NCI-H82 treated with DMSO at 0.1 percent for 48 hours (cell line): ENCODE results near the gene XRCC4.
A peak's percentile ranks its signal among the peaks of the same experiment; 100 is the strongest.

Experiments used
- DNase-seq: peaks from one replicate; lab custom pipeline; 2025; ENCODE audit not compliant: unreplicated experiment; lab: John Stamatoyannopoulos, UW

Gene XRCC4

GRCh38 chr5:83069096-83069799 lies 8.1 kb upstream of the XRCC4 start:
- no peak for DNase-seq

DNA sequence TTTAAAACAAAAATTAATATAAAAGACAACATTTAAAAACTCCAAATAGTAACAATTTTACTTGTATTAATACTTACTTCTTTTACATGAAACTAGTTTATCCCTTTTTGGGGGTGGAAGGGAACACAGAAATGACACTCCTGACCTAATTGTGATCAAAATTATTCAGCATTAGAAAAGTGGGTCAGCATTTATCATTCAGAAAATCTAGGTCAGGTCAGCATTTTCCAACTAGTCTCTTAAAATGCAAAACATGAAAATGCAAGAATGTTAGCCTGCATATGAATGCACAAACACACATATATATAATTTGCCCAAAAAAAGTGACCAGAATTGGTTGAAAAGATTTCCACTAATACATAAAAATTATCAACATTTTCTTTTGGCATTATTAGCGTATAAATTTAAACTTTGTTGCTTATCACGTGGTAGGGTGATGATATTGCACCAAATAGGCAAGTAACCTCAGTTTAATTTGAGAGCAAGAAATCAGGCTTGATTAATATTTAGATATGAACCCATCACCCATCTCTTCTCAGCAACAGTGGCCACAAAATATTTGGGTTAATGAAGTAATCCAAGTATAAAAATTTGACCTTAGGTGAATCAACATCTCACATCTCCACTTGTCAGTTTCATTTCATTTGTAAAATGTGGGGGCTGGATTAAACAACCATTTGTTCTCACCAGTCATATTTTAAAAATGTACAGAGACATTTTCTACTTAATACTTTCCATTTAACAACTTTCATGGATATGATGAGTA lies 5.9 kb upstream of the XRCC4 start:
- no peak for DNase-seq

DNA sequence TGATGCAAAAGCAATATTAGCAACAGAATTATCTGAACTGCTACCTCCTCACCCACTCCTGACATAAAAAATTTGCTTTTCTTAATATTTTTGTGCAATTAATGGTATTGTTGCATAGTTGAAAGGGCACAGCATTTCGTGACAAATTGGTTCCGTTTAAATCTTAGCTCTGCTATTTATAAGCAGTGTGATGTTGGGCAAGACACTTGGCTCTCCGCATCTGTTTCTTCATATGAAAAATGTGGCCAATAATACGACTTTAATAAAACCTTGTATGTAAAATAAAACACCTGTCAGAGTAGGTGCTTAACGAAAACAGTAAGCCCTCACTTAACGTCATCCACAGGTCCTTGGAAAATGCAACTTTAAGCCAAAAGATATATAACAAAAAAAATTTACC lies 4.4 kb upstream of the XRCC4 start:
- DNase-seq: no peak

DNA sequence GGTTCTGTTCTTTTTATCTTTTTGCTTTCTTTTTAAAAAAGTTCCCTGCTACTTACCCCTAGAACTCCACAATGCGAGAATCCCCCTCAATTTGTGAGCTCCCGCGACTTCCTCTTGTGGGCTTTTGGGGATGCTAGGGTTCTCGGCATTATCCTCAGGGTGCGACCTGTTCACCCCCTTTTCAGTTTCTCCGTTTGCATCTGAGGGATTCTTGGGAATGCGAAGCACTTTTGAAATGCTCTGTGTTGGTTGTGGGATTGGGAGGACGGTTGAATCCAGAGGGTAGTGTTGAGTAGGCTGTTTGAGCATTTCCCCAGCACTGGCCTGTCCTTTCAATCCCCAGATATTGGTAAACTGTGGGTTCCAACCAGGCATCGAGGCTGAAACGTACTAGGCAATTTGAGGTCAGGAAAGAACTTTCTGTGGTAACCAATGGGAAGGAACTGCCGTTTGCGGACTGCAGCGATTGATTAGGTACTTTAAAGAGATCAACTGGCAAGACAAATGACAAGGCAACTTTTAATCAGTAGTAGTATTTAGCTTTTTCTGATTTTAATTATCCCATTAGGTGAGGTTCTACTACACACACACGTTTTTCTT lies 415 bp downstream of the XRCC4 start:
- no peak for DNase-seq

GRCh38 chr5:83082750-83083149 lies 5.4 kb downstream of the XRCC4 start:
- DNase-seq: no peak

DNA sequence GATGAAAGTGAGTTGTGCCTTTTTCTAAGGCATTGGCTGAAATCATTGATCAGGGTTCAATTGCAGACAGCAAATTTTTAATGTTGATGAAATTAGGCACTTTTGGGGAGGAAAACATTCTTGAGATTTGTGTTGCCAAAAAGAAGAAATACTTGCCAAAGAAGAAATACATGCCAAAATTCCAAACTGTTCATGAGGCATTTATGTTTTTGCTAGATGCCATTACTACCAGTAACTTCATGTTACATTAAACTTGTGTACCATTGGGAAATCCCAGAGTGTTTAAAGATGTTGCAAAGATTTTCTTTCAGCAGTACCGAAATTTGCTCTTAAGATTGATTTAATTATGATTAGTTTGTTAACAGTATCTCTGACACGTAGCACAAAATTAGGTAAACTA lies 7.0 kb downstream of the XRCC4 start:
- DNase-seq: no peak

DNA sequence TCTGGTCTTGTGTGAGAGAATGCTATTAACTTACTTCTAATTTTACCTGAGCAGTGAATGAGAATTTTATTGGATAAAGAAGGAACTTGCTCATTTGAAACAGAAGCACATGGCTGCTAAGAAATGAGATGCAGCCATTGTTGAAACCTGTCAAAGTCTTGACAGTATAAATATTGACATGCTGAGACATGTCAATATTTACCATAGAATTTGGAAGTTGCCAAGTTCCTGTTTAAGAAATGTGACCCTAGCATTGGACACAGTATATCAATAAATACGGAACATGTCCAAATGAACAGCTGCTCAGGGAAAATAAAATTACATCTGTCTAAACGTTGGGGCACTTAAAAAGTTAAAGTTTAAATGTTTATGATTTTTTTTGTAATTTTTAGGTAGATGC lies 7.8 kb downstream of the XRCC4 start:
- no peak for DNase-seq

GRCh38 chr5:83090169-83090568 lies 12.8 kb downstream of the XRCC4 start:
- DNase-seq: no peak

DNA sequence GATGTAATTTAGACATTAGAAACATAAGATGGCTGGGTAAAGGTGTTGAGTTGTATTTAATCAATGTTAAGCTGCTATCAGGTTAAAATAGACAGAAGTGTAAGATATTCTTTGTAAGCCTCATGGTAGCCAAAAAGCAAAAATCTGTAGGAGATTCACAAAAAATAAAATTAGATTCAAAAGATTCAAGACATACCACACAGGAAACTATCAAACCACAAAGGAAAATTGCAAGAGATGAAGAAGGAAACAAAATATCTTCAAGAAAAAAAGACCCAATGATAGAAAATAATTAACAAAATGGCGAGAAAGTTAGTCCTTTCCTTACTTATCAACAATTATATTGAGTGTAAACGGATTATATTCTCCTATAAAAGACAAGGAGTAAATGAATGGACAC lies 15.3 kb downstream of the XRCC4 start:
- no peak for DNase-seq

GRCh38 chr5:83093692-83094091 lies 16.3 kb downstream of the XRCC4 start:
- DNase-seq: no peak

- no peak for DNase-seq
These were observed 18.0 kb downstream of the XRCC4 start for GRCh38 chr5:83095163-83095956.

DNA sequence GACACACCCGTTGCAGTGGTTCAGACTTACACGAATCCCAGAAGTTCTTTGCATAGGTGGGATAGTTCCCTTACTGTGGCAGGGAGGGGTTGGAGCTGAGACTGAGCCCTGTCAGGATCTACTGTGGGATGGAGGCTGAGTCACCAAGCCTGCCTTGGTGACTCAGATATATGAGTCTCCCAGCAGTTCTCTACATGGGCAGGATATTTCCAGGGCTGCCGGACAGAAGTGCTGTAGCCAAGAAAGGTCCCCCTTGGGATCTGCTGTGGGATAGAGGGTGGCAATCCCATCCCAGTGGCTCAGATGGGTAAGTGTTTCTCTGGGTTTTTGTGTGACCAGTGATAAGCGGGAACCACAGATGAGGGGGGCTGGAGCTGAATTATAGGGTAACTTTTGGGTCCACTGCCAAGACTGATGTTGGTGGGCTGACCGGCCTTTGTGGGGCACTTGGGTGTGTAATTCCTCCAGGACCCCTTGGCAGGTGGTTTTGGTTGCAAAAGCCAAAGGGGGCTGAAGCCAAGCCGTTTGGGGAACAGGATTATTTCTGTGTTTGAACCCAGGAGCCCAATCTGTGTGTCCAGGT lies 18.7 kb downstream of the XRCC4 start:
- no peak for DNase-seq

DNA sequence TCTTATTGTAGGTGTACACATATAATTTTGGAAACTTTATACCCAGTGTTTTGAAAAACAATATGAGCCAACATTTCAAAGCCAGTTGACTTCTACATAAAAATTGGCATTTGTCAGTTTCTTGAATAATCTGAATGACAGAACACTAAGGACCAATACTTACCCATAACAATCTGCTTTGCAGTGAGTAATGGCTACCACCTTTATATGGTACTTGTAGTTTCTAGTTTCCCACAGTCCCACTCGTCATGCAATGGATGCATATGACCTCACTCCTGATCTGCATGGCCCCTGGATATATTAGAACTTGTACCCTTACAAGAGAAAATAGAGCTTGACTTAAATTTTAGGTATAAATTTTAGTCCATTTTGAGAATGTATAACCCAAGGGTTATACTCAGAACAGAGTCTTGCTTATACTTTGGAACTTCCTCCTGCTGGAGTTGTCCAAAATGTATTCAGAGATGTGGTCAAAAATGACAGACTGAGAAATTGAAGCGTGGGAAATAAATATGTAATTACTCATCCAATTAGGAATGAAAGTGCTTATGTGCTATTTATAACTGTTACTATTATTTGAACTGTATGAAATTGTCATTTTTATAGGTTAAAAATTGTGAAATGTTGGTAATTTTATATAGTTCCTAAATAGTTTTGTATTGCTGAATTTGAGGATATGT lies 19.5 kb downstream of the XRCC4 start:
- no peak for DNase-seq

DNA sequence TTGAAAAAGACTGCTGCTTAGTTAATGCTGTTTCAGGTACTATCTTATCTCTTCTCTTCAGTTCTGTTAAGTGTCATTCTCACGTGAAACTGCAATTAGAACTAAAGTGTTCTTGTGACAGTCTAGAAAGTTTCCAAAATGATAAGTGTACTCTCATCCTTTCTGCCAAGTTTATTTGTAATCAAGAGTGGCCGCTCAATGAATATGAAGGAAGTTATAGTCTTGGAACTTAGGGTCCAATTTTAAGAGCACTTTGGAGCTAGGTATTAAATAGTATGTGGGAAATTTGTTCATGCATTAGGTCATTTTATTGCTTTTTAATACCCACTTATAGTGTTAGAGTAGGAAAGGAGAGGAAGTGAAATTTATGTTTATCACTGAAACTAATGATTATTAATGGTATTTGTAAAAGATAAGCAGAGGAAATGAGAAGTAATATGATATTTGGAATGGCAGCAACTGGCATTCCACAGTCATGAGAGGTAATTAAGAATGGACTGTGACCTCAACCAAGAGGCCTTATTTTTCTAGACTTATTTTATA lies 20.4 kb downstream of the XRCC4 start:
- DNase-seq: no peak

- DNase-seq: peak; percentile 72
These were observed 21.7 kb downstream of the XRCC4 start for GRCh38 chr5:83099001-83099400.

DNA sequence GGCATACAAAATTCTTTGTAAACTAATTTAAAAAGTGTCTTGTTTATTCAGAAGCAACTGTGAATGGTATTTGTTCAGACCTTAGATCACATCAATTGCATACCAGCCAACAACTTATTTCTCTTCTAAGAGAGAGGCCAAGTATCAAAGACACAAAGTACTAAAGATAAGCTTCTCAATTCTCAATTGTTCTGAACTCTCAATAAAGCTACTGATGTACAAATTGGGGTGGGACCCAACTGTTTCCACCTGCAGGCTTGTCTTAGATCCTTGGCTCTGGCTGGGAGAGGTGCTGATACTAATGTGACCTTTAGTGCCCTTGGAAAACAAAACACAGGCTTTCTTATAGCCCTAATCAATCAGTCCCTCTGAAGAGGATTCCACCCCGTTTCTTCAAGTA lies 22.1 kb downstream of the XRCC4 start:
- DNase-seq: no peak

DNA sequence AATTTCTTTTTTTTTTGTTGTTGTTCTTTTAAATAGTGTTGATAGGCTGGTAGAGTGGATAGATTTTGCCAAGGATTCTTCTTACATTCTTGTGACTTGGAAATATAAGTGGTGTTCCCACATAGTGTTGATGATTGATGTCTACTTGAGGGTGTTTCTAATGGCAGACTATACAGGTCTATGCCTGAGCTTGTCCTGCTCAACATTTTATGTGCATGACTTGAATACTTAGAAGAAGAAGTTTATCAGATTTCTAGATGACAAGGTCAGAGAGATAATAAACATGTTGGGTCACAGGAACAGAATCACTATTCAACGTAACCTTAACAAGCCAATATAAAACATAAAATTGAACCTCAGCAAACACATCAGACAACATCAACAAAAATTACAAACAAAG lies 24.2 kb downstream of the XRCC4 start:
- DNase-seq: no peak

DNA sequence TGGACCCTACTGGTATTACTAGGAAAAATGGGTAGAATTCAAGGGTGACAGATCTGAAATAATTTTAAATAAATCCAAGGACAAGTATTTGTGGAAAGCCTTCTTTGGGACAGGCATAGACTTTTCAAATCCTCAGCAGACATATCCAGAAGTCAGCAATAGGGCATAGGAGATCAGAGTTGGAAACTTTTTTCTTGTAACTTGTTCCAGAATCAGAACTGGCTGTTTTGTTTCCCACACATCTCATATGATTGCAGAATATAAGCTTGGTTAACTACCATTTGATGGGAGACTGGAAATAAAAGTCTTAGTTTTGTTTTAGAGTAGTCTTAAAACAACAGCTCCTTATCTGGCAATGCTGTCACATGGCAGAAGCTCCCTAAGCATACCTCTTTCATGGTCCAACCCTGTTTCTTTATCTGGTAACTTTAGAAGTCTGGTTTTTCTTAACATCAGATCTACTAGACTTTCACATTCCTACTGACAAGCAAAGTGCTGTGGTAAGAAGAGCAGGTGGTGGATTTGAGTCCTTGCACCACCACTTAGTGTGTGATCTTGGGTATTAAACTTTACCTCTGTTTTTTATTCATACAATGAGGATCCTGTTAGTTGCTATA lies 25.1 kb downstream of the XRCC4 start:
- DNase-seq: no peak

GRCh38 chr5:83104021-83104420 lies 26.7 kb downstream of the XRCC4 start:
- DNase-seq: no peak
